T-cell (primary cell): Measurements from ENCODE around the gene SVOP. TPM values are rescaled to one million over a fixed set of nuclear protein-coding genes. Genes with fewer than 3 reads are reported as not detected.

Experiments used
- ATAC-seq, 4 experiments: fragments of 200-7000 bp in 3 of 4; fragments of 150-1000 bp in 1 of 4; cut with Tn5 transposase; replicated peaks in 1 of 4; 1 replicate in 3 of 4; 2 replicates in 1 of 4; pipeline ENCODE4 v1.10.0; 2021; ENCODE audit warnings: moderate library complexity in 3 of 4, mild to moderate bottlenecking in 2 of 4, moderate number of reproducible peaks in 1 of 4
- CTCF ChIA-PET, 2 donors: fragments of 300-600 bp; sonication (Branson Sonifier 250); formaldehyde crosslinking; loops; one replicate each; lab custom pipeline; 2022; ENCODE audit warnings: antibody characterized with exemption in 2 of 2; lab: Charles Lee
- POLR2A ChIA-PET, 2 donors: fragments of 300-600 bp; sonication (Branson Sonifier 250); formaldehyde crosslinking; loops; one replicate each; lab custom pipeline; 2022; ENCODE audit warnings: antibody characterized with exemption in 2 of 2; lab: Charles Lee
- DNase-seq, 35 experiments: peaks; one replicate each; pipeline versions ENCODE4 v3.0.0 to v3.0.0-alpha.2; 2013 to 2023
- H3K27ac ChIP-seq: one replicate; pipeline ENCODE4 v1.5.1; 2013; ENCODE audit warnings: low read length
- H3K27me3 ChIP-seq, 2 experiments: replicated peaks in 1 of 2; 1 replicate in 1 of 2; 2 replicates in 1 of 2; pipeline versions ENCODE4 v1.6.1 to v1.7.0; 2013; ENCODE audit warnings: low read length in 1 of 2, mixed read lengths in 1 of 2; ENCODE audit not compliant: control insufficient read depth in 2 of 2, insufficient read depth in 2 of 2; ENCODE audit errors: extremely low read depth in 1 of 2
- H3K36me3 ChIP-seq, 2 donors: 1 replicate in 1 of 2; 2 replicates in 1 of 2; pipeline versions ENCODE4 v1.6.1 to v1.7.0; 2013; ENCODE audit warnings: low read length in 1 of 2; ENCODE audit not compliant: control insufficient read depth in 2 of 2, insufficient read depth in 1 of 2; ENCODE audit errors: extremely low read depth in 1 of 2
- H3K4me1 ChIP-seq, 2 experiments: 1 replicate in 1 of 2; 2 replicates in 1 of 2; pipeline versions ENCODE4 v1.6.1 to v1.7.0; 2013; ENCODE audit warnings: low read length in 2 of 2, mixed read lengths in 1 of 2; ENCODE audit not compliant: insufficient read depth in 2 of 2, control insufficient read depth in 1 of 2; ENCODE audit errors: extremely low read depth in 1 of 2
- H3K4me3 ChIP-seq, 2 donors: 1 replicate in 1 of 2; 2 replicates in 1 of 2; pipeline versions ENCODE4 v1.5.1 to v1.7.0; 2013; ENCODE audit warnings: mild to moderate bottlenecking in 2 of 2, low read length in 1 of 2, moderate library complexity in 1 of 2; ENCODE audit not compliant: control insufficient read depth in 1 of 2; ENCODE audit errors: extremely low read depth in 1 of 2
- H3K9me3 ChIP-seq: 2 replicates; pipeline ENCODE4 v1.7.0; 2013
- H3K27ac Mint-ChIP-seq, 2 donors: one replicate each; pipeline ENCODE4 v1.8.0; 2020 to 2021; ENCODE audit warnings: mild to moderate bottlenecking in 2 of 2, mixed read lengths in 2 of 2
- H3K27me3 Mint-ChIP-seq, 2 donors: one replicate each; pipeline ENCODE4 v1.8.0; 2021 to 2022; ENCODE audit warnings: mixed read lengths in 2 of 2
- H3K36me3 Mint-ChIP-seq: one replicate; pipeline ENCODE4 v1.8.0; 2021; ENCODE audit warnings: mixed read lengths
- H3K4me1 Mint-ChIP-seq, 3 donors: one replicate each; pipeline ENCODE4 v1.8.0; 2020 to 2022; ENCODE audit warnings: mixed read lengths in 3 of 3, mild to moderate bottlenecking in 1 of 3
- H3K4me3 Mint-ChIP-seq, 3 donors: one replicate each; pipeline ENCODE4 v1.8.0; 2020 to 2022; ENCODE audit warnings: mild to moderate bottlenecking in 3 of 3, mixed read lengths in 3 of 3, moderate library complexity in 3 of 3
- H3K9me3 Mint-ChIP-seq, 3 donors: one replicate each; pipeline ENCODE4 v1.8.0; 2020 to 2022; ENCODE audit warnings: mixed read lengths in 3 of 3
- WGBS: methylation state at CpG from one replicate; pipeline ENCODE4 v1.1.5; 2013; ENCODE audit warnings: missing lambda C conversion rate; ENCODE audit not compliant: insufficient coverage; 5-methylcytosine and 5-hydroxymethylcytosine counted together
- total RNA-seq, 35 experiments: library from RNA in 6 of 35; stranded (reverse) in 6 of 35; fragments of 120-200 nt in 1 of 35; gene quantifications; one replicate each; pipeline versions ENCODE4 v1.2.1 to v1.2.4 and lab custom pipeline; 2013 to 2026

The SVOP gene
- total RNA-seq, 5 donors from 2014 or later (not counting 1 experiment from before 2014, with no cell fraction given) = not detected

DNA sequence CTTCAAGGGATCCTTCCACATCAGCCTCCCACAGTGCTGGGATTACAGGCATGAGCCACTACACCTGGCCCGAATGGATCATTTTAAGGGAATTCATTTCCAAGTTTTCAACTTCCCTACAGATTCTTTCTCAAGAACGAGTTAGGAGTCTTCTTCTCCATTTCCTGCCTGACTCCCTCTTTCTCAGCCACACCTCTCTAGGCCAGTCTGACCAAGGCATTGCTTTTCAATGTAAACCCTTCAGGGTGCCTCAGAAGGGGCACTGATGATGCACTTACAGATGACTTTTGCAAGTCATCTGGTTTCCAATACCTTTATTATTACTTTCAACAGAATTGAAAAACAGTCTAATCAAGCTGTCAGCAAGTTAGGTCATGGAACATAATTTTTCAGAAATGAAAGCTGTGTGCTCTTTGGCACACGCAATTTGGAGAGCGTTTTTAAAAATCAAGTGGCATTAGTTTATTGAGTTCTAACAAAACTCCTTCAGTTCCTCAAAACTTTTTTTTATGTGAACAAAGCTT lies 47.2 kb downstream of the SVOP start:
- H3K27me3 Mint-ChIP-seq = peaks cover 7 to 24% of the 10 kb centered on the region in 2 donors
- ATAC-seq (no peak), DNase-seq (no peak)
- no peaks in the 10 kb centered on the region for H3K36me3 Mint-ChIP-seq
- no peaks in the 10 kb centered on the region for H3K4me1 Mint-ChIP-seq
- H3K27ac Mint-ChIP-seq = no peak overlapping the region
- Histone ChIP-seq H3K27ac (no peak overlapping the region), H3K4me3 (no peak overlapping the region), H3K9me3 (no peaks in the 10 kb centered on the region), H3K27me3 (peaks cover 0 to 9% of the 10 kb centered on the region in 2 experiments), H3K4me1 (no peaks in the 10 kb centered on the region), H3K36me3 (no peaks in the 10 kb centered on the region)
- ChIA-PET POLR2A (no interaction called here), CTCF (no interaction called here)
- WGBS = 0% methylated on average over 1 of the region's 4 CpGs
- H3K4me3 Mint-ChIP-seq = no peak overlapping the region
- H3K9me3 Mint-ChIP-seq = no peaks in the 10 kb centered on the region

DNA sequence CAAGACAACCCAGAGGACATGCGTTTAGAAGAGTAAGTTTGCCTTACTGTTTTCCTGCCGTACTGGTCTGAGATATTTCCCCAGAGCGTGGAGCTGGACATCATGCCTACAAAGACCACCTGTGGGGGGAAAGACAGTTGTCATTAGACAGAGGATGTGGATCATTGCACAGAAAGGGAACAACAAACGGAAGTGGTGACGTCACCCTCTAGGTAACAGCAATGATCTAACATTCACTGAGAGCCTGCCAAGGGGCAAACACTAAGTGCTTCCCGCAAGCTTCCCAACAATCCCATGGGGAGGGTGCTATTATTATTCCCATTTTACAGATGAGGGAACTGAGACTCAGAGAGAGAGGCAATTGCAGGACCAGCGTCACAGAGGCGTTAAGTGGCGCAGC lies 48.5 kb downstream of the SVOP start:
- DNase-seq (no peak), ATAC-seq (no peak)
- Histone ChIP-seq H3K4me1 (no peaks in the 10 kb centered on the region), H3K9me3 (no peaks in the 10 kb centered on the region), H3K4me3 (no peak overlapping the region), H3K27me3 (peaks cover 0 to 8% of the 10 kb centered on the region in 2 experiments), H3K27ac (no peak overlapping the region), H3K36me3 (no peaks in the 10 kb centered on the region)
- Mint-ChIP-seq H3K36me3 (no peaks in the 10 kb centered on the region), H3K4me1 (no peaks in the 10 kb centered on the region), H3K27ac (no peak overlapping the region), H3K9me3 (no peaks in the 10 kb centered on the region), H3K4me3 (no peak overlapping the region), H3K27me3 (peaks cover 7 to 27% of the 10 kb centered on the region in 2 donors)
- POLR2A ChIA-PET = interaction anchor here in 1 of 2 donors (0.5 kb wide), 1 partner anchor 90 kb away, joined by 5 read pairs; no protein-coding TSS in a partner anchor
- CTCF ChIA-PET = interaction anchor here in 1 of 2 donors (0.6 kb wide), 1 partner anchor 54 kb away, joined by 3 read pairs; no protein-coding TSS in a partner anchor
- no CpG with 5 or more reads among the region's 9 CpGs for WGBS

DNA sequence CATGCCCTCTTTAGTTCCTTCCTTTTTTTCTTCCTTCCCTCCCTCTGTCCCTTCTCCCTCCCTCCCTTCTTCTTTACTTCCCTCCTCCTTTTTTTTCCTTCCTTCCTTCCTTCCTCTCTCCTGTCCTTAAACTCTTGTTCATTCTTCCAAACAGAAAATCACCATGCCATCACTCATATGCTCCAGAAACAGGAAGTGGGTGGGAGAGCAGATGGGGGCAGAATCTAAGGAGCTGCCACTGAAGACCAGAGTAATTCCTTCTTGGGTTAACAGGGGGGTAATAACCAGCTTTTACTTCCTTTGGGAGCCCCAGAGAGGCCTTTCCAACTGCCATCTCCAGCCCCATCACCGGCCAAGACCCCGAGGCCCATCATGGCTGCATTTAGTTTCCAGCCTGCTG lies 51.2 kb downstream of the SVOP start:
- peaks cover 0 to 6% of the 10 kb centered on the region in 2 experiments for H3K27me3 ChIP-seq
- H3K27ac Mint-ChIP-seq = no peak overlapping the region
- 73% methylated on average over 2 of the region's 2 CpGs for WGBS
- H3K9me3 ChIP-seq = no peaks in the 10 kb centered on the region
- H3K4me1 Mint-ChIP-seq = no peaks in the 10 kb centered on the region
- POLR2A ChIA-PET = no interaction called here
- H3K4me3 Mint-ChIP-seq = no peak overlapping the region
- CTCF ChIA-PET = no interaction called here
- no peaks in the 10 kb centered on the region for H3K36me3 Mint-ChIP-seq
- H3K36me3 ChIP-seq = no peaks in the 10 kb centered on the region
- DNase-seq (no peak), ATAC-seq (no peak)
- no peak overlapping the region for H3K27ac ChIP-seq
- no peak overlapping the region for H3K4me3 ChIP-seq
- peaks cover 7 to 27% of the 10 kb centered on the region in 2 donors for H3K27me3 Mint-ChIP-seq
- H3K4me1 ChIP-seq = no peaks in the 10 kb centered on the region
- no peaks in the 10 kb centered on the region for H3K9me3 Mint-ChIP-seq

DNA sequence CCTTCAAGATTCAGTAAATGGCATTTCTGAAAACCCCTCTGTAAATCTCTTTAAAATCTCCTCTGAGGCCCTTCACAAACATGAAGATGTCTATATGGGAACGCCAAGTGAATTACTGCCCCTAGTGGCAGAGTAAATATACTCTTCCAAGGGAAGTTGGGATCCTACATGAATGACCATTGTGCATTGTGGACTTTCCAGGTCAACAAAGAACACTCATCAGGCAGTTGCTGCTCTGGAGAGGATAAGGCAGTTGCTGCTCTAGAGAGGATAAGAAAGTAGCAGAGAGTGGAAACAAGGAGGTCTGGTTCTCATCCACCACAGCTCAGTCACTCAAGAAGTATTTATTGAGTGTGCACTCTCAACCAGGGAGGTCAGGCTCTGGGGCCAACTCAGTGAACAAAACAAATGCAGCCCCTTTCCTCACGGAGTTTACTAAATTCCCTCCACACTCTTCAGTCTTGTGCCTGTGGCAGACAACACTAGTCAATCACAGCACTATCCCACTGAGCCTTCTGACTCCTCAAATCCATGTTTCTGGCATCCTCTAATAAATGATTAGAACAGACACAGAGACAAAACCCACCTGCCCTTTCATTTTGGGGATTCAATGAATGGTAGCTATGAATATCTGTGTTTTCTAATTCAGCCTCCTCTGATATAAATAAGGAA lies 52.9 kb downstream of the SVOP start:
- ChIA-PET CTCF (no interaction called here), POLR2A (no interaction called here)
- Histone ChIP-seq H3K4me1 (no peaks in the 10 kb centered on the region), H3K27me3 (peaks cover 0 to 7% of the 10 kb centered on the region in 2 experiments), H3K9me3 (no peaks in the 10 kb centered on the region), H3K27ac (no peak overlapping the region), H3K36me3 (no peaks in the 10 kb centered on the region), H3K4me3 (no peak overlapping the region)
- no peaks in the 10 kb centered on the region for H3K4me1 Mint-ChIP-seq
- peaks cover 5 to 22% of the 10 kb centered on the region in 2 donors for H3K27me3 Mint-ChIP-seq
- H3K36me3 Mint-ChIP-seq = no peaks in the 10 kb centered on the region
- H3K27ac Mint-ChIP-seq = no peak overlapping the region
- DNase-seq (no peak), ATAC-seq (no peak)
- H3K4me3 Mint-ChIP-seq = no peak overlapping the region
- WGBS = 86% methylated on average over 1 of the region's 2 CpGs
- H3K9me3 Mint-ChIP-seq = no peaks in the 10 kb centered on the region

- H3K4me1 Mint-ChIP-seq = no peaks in the 10 kb centered on the region
- Histone ChIP-seq H3K27me3 (peaks cover 0 to 7% of the 10 kb centered on the region in 2 experiments), H3K4me3 (no peak overlapping the region), H3K27ac (no peak overlapping the region), H3K36me3 (no peaks in the 10 kb centered on the region), H3K4me1 (no peaks in the 10 kb centered on the region), H3K9me3 (no peaks in the 10 kb centered on the region)
- 98% methylated on average over 6 of the region's 9 CpGs for WGBS
- ATAC-seq (no peak), DNase-seq (no peak)
- ChIA-PET CTCF (interaction anchor here in 1 of 2 donors (0.6 kb wide), 1 partner anchor 28 kb away, joined by 9 read pairs; no protein-coding TSS in a partner anchor), POLR2A (interaction anchor here in 1 of 2 donors (0.6 kb wide), 1 partner anchor 1765 kb away, joined by 3 read pairs; no protein-coding TSS in a partner anchor)
- no peak overlapping the region for H3K27ac Mint-ChIP-seq
- H3K4me3 Mint-ChIP-seq = no peak overlapping the region
- peaks cover 7 to 20% of the 10 kb centered on the region in 2 donors for H3K27me3 Mint-ChIP-seq
- no peaks in the 10 kb centered on the region for H3K36me3 Mint-ChIP-seq
- H3K9me3 Mint-ChIP-seq = no peaks in the 10 kb centered on the region
These were observed 54.3 kb downstream of the SVOP start for GRCh38 chr12:108966378-108967151.

GRCh38 chr12:108965886-108966285 lies 55.0 kb downstream of the SVOP start:
- no peak overlapping the region for H3K27ac Mint-ChIP-seq
- DNase-seq (no peak), ATAC-seq (no peak)
- no peaks in the 10 kb centered on the region for H3K9me3 ChIP-seq
- H3K4me1 Mint-ChIP-seq = no peaks in the 10 kb centered on the region
- no peaks in the 10 kb centered on the region for H3K36me3 ChIP-seq
- WGBS = no CpG with 5 or more reads among the region's 1 CpG
- H3K27me3 Mint-ChIP-seq = peaks cover 7 to 20% of the 10 kb centered on the region in 2 donors
- POLR2A ChIA-PET = no interaction called here
- H3K27ac ChIP-seq = no peak overlapping the region
- H3K9me3 Mint-ChIP-seq = no peaks in the 10 kb centered on the region
- CTCF ChIA-PET = interaction anchor here in 1 of 2 donors (0.6 kb wide), 1 partner anchor 27 kb away, joined by 9 read pairs; no protein-coding TSS in a partner anchor
- peaks cover 0 to 9% of the 10 kb centered on the region in 2 experiments for H3K27me3 ChIP-seq
- H3K36me3 Mint-ChIP-seq = no peaks in the 10 kb centered on the region
- no peak overlapping the region for H3K4me3 Mint-ChIP-seq
- H3K4me1 ChIP-seq = no peaks in the 10 kb centered on the region
- H3K4me3 ChIP-seq = no peak overlapping the region
